Endothelial cell of umbilical vein (primary cell): Measurements from ENCODE around the gene CEP162. TPM values are rescaled to one million over a fixed set of nuclear protein-coding genes. Genes with fewer than 3 reads are reported as not detected.

Experiments used
- BruUV-seq: library from RNA; stranded (reverse); fragments of 400-500 nt; replicated peaks from 2 replicates; lab custom pipeline; 2021; lab: Mats Ljungman, UMichigan
- CTCF ChIA-PET: fragments of 300-600, 350-600 bp; sonication (Branson Sonifier 250); formaldehyde crosslinking; loops from one replicate; lab custom pipeline; 2021; ENCODE audit warnings: antibody characterized with exemption, inconsistent platforms; lab: Charles Lee
- POLR2A ChIA-PET: fragments of 300-600, 350-600 bp; sonication (Branson Sonifier 250); formaldehyde crosslinking; loops from one replicate; lab custom pipeline; 2021; ENCODE audit warnings: antibody characterized with exemption, inconsistent platforms; lab: Charles Lee
- DNase-seq: peaks from one replicate; pipeline ENCODE4 v3.0.0-alpha.2; 2011; ENCODE audit warnings: low read depth, low spot score
- FAIRE-seq: peaks from 2 replicates; lab custom pipeline; 2011; peaks lifted over from hg19 to GRCh38; lab: Jason Lieb, UNC
- H2AFZ ChIP-seq: 2 replicates; pipeline ENCODE4 v1.6.0; 2012; ENCODE audit warnings: low read depth, low read length, control low read depth, inconsistent platforms
- H3K27ac ChIP-seq: 2 replicates; pipeline ENCODE4 v1.5.1; 2011; ENCODE audit warnings: low read depth, mild to moderate bottlenecking, control low read depth, low read length, moderate library complexity; ENCODE audit not compliant: insufficient read depth
- H3K27me3 ChIP-seq, 2 experiments: 2 replicates each; pipeline versions ENCODE4 v1.6.0 to v1.6.1; 2011; ENCODE audit warnings: low read length in 2 of 2, mixed read lengths in 1 of 2; ENCODE audit not compliant: control insufficient read depth in 2 of 2, insufficient read depth in 2 of 2
- H3K36me3 ChIP-seq, 2 experiments: 2 replicates in 1 of 2; 3 replicates in 1 of 2; pipeline ENCODE4 v1.5.1; 2011; ENCODE audit warnings: low read length in 2 of 2, mild to moderate bottlenecking in 1 of 2, moderate library complexity in 1 of 2; ENCODE audit not compliant: control insufficient read depth in 2 of 2, insufficient read depth in 2 of 2; ENCODE audit errors: extremely low read depth in 1 of 2
- H3K4me1 ChIP-seq: 3 replicates; pipeline ENCODE4 v1.5.1; 2011; ENCODE audit warnings: mild to moderate bottlenecking, low read length; ENCODE audit not compliant: control insufficient read depth, insufficient read depth; ENCODE audit errors: extremely low read depth
- H3K4me2 ChIP-seq: 2 replicates; pipeline ENCODE4 v1.6.1; 2011; ENCODE audit warnings: low read length, control low read depth, mixed read lengths; ENCODE audit not compliant: insufficient read depth
- H3K4me3 ChIP-seq, 3 experiments: fragments of 200-600 bp in 1 of 3; sonication (generic), shearing (Covaris generic) in 1 of 3; replicated peaks in 1 of 3; 2 replicates each; pipeline ENCODE4 v1.5.1; 2011 to 2016; ENCODE audit warnings: control low read depth in 3 of 3, low read length in 3 of 3, mild to moderate bottlenecking in 2 of 3, inconsistent platforms in 1 of 3, low read depth in 1 of 3, moderate library complexity in 1 of 3; ENCODE audit not compliant: insufficient read depth in 1 of 3
- H3K79me2 ChIP-seq: 2 replicates; pipeline ENCODE4 v1.6.0; 2012; ENCODE audit warnings: low read length, inconsistent platforms; ENCODE audit not compliant: control insufficient read depth, insufficient read depth
- H3K9ac ChIP-seq: replicated peaks from 2 replicates; pipeline ENCODE3; 2011; ENCODE audit warnings: low read length, control low read depth; ENCODE audit not compliant: insufficient read depth; ENCODE audit errors: extremely low read depth
- H3K9me1 ChIP-seq: replicated peaks from 3 replicates; pipeline ENCODE4 v1.6.0; 2011; ENCODE audit warnings: mild to moderate bottlenecking, low read length; ENCODE audit not compliant: control insufficient read depth, insufficient read depth; ENCODE audit errors: extremely low read depth
- H3K9me3 ChIP-seq: replicated peaks from 2 replicates; pipeline ENCODE4 v1.5.1; 2012; ENCODE audit warnings: low read length, inconsistent platforms; ENCODE audit not compliant: control insufficient read depth, insufficient read depth
- H4K20me1 ChIP-seq: replicated peaks from 2 replicates; pipeline ENCODE3; 2011; ENCODE audit warnings: mild to moderate bottlenecking, low read length; ENCODE audit not compliant: control insufficient read depth, insufficient read depth; ENCODE audit errors: extremely low read depth
- EZH2 ChIP-seq: IDR thresholded peaks from 2 replicates; pipeline ENCODE4 v1.6.1; 2012; ENCODE audit warnings: borderline replicate concordance, low read depth, mild to moderate bottlenecking, moderate library complexity, low read length, inconsistent platforms; ENCODE audit not compliant: severe bottlenecking
- FOS ChIP-seq: IDR thresholded peaks from 2 replicates; pipeline ENCODE4 v1.6.1; 2011; ENCODE audit warnings: mild to moderate bottlenecking, low read length, moderate library complexity, borderline replicate concordance; ENCODE audit not compliant: insufficient read depth
- GATA2 ChIP-seq: IDR thresholded peaks from 2 replicates; pipeline ENCODE4 v1.7.0; 2011; ENCODE audit warnings: low read depth, mild to moderate bottlenecking, moderate library complexity, mixed read lengths, low read length; ENCODE audit not compliant: insufficient read length, insufficient read depth
- JUN ChIP-seq: IDR thresholded peaks from 2 replicates; pipeline ENCODE4 v1.6.1; 2011; ENCODE audit warnings: borderline replicate concordance, low read depth; ENCODE audit not compliant: insufficient read length, insufficient read depth
- MYC ChIP-seq: IDR thresholded peaks from one replicate; pipeline ENCODE4 v1.6.1; 2011; ENCODE audit warnings: mild to moderate bottlenecking, low read depth, low read length
- POLR2A ChIP-seq: IDR thresholded peaks from 2 replicates; pipeline ENCODE4 v1.6.1; 2012; ENCODE audit warnings: low read depth, mild to moderate bottlenecking, control low read depth, low read length
- POLR2AphosphoS5 ChIP-seq: IDR thresholded peaks from 2 replicates; pipeline ENCODE4 v1.6.1; 2012; ENCODE audit warnings: low read depth, mild to moderate bottlenecking, control low read depth, low read length, moderate library complexity; ENCODE audit not compliant: insufficient read depth
- dilution Hi-C: fragments of 300-500 bp; cut with MboI; formaldehyde crosslinking; loops from one replicate; pipeline ENCODE4 v1.15.0; 2019; ENCODE audit warnings: low sequenced_read_pairs; ENCODE audit not compliant: extremely low pct_ligation_motif_present
- intact Hi-C: fragments of 100-400 bp; cut with micrococcal nuclease; formaldehyde crosslinking; loops from one replicate; pipeline ENCODE4 v1.10.0; 2022
- polyA plus RNA-seq, 4 experiments: library from polyadenylated mRNA; depleted of rRNA in 3 of 4; stranded (reverse) in 3 of 4; unstranded in 1 of 4; fragments of >200 nt; gene quantifications; 2 replicates each; pipeline versions ENCODE4 v1.2.1 to v1.2.3, GENCODE V29; 2011 to 2012; ENCODE audit warnings: missing spikeins in 1 of 4
- total RNA-seq: library from RNA; stranded (reverse); gene quantifications from 2 replicates; pipeline ENCODE4 v1.2.3, GENCODE V29; 2021
- TF ChIP-seq, protein P1 (sequence below), 2 donors: IDR thresholded peaks; 1 replicate in 1 of 2; 2 replicates in 1 of 2; pipeline ENCODE4 v1.5.1; 2011; ENCODE audit warnings: low read length in 2 of 2, mild to moderate bottlenecking in 2 of 2, moderate library complexity in 2 of 2, control low read depth in 1 of 2, inconsistent platforms in 1 of 2, low read depth in 1 of 2; ENCODE audit not compliant: insufficient read depth in 1 of 2; ENCODE audit errors: extremely low read depth in 1 of 2
- TF ChIP-seq, protein P2 (sequence below): IDR thresholded peaks from 2 replicates; pipeline ENCODE4 v1.6.1; 2011; ENCODE audit not compliant: insufficient read depth, insufficient read length

The CEP162 gene
- total and polyA plus RNA-seq, 2 donors (not counting 3 experiments of a cell fraction or from before 2014, with no cell fraction given) = 0.79 to 10.8 TPM

DNA sequence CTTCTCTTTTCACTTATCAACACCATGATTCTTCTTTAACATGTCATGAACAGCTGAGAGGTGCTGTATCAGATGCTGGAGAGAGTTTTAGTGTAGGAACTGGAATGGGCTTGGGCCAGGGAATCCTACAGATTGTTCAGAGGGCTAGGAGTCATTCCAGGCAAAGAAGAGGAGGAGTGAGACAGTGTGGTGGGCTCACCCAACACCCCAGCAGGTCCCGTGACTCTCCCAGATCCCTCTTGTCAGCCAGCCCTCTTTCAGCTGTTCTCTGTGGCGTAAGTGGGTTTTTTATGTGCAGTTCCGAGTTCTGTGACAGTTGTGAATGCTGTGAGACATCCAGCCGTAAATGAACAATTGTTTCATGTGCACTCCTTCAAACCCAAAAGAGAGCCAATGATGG is 31.4 kb upstream of the CEP162 start:
- H4K20me1 ChIP-seq = no peaks in the 10 kb centered on the region
- no peaks in the 10 kb centered on the region for H3K36me3 ChIP-seq
- FAIRE-seq (no peak), DNase-seq (no peak)
- H3K4me2 ChIP-seq = no peak overlapping the region
- POLR2A ChIA-PET = no interaction called here
- no peak overlapping the region for H3K27ac ChIP-seq
- H3K4me3 ChIP-seq = no peak overlapping the region
- dilution Hi-C loops (no loop called here), intact Hi-C loops (no loop called here)
- BruUV-seq = no TSS peak
- CTCF ChIA-PET = no interaction called here
- H3K9ac ChIP-seq = no peak overlapping the region
- H3K27me3 ChIP-seq = peaks cover 10 to 14% of the 10 kb centered on the region in 2 experiments
- no peaks in the 10 kb centered on the region for H3K9me3 ChIP-seq
- TF ChIP-seq GATA2 (no peak), POLR2A (no peak), MYC (no peak), POLR2AphosphoS5 (no peak), EZH2 (no peak), JUN (no peak), FOS (no peak)
- TF ChIP-seq, protein P1, sequence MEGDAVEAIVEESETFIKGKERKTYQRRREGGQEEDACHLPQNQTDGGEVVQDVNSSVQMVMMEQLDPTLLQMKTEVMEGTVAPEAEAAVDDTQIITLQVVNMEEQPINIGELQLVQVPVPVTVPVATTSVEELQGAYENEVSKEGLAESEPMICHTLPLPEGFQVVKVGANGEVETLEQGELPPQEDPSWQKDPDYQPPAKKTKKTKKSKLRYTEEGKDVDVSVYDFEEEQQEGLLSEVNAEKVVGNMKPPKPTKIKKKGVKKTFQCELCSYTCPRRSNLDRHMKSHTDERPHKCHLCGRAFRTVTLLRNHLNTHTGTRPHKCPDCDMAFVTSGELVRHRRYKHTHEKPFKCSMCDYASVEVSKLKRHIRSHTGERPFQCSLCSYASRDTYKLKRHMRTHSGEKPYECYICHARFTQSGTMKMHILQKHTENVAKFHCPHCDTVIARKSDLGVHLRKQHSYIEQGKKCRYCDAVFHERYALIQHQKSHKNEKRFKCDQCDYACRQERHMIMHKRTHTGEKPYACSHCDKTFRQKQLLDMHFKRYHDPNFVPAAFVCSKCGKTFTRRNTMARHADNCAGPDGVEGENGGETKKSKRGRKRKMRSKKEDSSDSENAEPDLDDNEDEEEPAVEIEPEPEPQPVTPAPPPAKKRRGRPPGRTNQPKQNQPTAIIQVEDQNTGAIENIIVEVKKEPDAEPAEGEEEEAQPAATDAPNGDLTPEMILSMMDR (IDR thresholded peaks at IDR 0.05; ENCODE audit: extremely low read depth in 1 of 2, insufficient read depth in 1 of 2, low read depth in 1 of 2, low read length in 2 of 2) = no peak
- TF ChIP-seq, protein P2, sequence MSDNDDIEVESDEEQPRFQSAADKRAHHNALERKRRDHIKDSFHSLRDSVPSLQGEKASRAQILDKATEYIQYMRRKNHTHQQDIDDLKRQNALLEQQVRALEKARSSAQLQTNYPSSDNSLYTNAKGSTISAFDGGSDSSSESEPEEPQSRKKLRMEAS = no peak
- H2AFZ ChIP-seq = no peak overlapping the region
- H3K79me2 ChIP-seq = no peaks in the 10 kb centered on the region
- no peaks in the 10 kb centered on the region for H3K9me1 ChIP-seq
- H3K4me1 ChIP-seq = no peaks in the 10 kb centered on the region
